ENCODE measurements around the gene TMEM242.

DNA sequence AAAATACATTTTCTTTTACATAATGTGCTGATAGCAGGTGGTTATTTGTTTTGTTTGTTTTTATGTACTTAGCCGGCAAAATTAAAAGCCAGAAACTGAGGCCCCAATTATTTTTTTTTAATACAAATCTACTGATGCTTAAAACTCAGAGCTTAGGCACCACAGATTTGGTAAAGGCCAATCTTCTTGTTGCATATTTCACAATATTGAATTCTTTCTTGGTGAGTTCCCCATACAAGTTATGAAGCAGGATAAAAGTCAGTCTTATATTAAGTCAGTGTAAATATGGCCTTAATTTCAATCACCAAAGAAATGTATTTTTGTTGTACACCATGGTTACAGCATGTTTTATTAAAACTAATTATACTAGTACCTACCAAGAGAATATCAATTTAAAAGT, 41.4 kb upstream of the TMEM242 start:
- TF ChIP-seq POLR2A (IDR thresholded peaks at IDR 0.05) (no peak), CTCF (IDR thresholded peaks at IDR 0.05) (no peak)

Measured in esophagus squamous epithelium (tissue), 4 donors.